HG03064 (cell line): ENCODE data around the gene CD109.
A peak's percentile ranks its signal among the peaks of the same experiment; 100 is the strongest.
"Not testable (repeated sequence)": the region's sequence is repeated elsewhere in the genome, so short reads cannot be mapped to it uniquely, and the experiment has no call there.

Experiments
- ATAC-seq: cut with Tn5 transposase; IDR thresholded peaks from one replicate; pipeline ENCODE4 v1.9.1; 2021; ENCODE audit warnings: low read depth; ENCODE audit not compliant: unreplicated experiment

CD109 gene

DNA sequence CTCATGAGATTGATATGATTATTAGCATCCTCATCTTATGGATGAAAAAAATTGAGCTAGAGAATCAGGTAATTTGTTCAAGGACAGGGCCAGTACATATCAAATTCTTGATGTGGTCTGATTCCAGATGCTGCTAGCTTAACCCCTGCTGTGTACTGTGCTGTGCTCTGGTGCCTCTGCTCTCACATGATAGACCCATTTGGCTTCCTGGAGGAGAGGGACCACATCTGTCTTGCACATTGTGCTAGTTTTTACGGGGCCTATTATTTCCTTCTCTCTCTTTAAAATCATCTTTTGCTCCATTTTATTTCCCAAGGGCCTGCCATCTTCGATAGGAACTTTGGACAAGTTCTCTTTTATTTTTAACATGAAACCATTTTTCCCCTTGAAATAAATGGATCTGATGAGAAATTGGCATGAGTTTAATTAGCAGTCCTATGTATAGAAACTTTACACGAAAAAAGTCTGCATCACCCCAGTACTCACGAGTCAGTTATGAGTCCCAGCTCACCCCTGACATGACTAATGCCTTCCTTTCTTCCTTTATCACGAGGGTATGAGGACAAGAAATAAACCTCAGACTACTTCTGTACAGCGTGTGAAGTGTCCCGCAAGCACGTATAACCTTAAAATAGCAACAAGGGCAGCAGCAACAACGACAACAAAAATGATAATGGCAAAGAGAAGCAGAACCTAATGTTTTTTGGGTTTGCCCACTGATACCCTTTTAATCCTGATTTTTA, 26.5 kb downstream of the CD109 start:
- peak; percentile 83 for ATAC-seq

DNA sequence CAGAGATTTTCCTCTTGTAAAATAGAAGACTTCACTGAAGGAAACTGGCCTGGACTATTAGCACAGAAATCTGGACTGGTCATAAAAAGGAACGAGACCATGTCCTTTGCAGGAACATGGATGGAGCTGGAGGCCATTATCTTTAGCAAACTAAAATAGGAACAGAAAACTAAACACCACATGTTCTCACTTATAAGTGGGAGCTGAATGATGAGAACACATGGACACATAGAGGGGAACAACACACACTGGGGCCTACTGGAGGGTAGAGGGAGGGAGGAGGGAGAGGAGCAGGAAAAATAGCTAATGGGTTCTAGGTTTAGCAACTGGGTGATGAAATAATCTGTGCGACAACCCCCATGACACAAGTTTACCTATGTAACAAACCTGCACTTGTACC, 27.5 kb downstream of the CD109 start:
- ATAC-seq = not testable (repeated sequence)

DNA sequence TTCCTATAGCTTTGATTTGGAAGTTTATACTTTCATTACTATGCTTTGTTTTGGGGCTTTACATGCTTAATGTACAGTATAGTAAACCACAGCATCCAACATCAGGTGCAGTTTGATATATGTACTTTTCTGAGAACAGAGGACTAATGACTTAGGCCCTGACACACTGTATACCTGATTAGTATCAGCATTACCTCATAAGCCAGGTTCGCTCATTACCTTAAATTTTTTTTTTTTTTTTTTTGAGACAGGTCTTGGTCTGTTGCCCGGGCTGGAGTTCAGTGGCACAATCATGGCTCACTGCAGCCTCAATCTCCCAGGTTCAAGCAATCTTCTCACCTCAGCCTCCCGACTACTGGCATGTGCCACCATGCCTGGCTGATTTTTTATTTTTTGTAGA, 28.4 kb downstream of the CD109 start:
- ATAC-seq = no peak

DNA sequence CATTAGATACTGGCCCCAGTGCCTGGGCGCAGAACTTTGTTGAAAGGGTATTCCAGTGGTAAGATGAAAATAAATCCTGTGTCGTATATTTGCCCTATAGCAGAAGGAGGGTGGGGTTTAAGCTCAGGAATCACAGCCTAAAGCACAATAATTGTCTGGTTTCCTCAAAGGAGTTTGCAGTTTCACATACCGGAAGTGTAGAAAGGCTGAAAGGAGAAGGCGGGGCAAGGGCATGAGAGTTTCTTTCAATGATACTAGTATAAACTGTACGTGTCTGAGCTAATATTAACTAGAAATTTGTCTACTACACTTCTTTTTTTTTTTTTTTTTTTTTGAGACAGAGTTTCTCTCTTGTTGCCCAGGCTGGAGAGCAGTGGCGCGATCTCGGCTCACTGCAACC, 29.2 kb downstream of the CD109 start:
- not testable (repeated sequence) for ATAC-seq

DNA sequence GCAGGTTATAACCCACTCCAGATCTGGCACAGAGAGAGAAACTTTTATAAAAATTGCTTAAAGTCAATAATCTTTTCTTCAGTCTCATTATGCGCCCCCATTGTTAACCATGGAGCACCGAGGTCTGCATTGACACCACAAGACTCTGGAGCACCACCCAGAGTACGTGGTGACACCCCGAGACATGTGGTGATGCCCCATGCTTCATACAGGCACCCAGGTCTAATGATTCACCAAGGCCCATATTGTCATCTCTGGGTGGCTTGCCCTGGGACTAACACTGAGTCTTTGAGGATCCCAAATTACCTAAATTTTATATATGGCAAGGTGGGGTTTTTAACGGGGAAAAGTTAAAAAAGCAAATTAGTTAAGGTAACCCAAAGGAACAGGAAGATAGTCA, 31.1 kb downstream of the CD109 start:
- ATAC-seq = no peak

- peak; percentile 48 for ATAC-seq
Observed at GRCh38 chr6:73728548-73729205, 32.7 kb downstream of the CD109 start.

DNA sequence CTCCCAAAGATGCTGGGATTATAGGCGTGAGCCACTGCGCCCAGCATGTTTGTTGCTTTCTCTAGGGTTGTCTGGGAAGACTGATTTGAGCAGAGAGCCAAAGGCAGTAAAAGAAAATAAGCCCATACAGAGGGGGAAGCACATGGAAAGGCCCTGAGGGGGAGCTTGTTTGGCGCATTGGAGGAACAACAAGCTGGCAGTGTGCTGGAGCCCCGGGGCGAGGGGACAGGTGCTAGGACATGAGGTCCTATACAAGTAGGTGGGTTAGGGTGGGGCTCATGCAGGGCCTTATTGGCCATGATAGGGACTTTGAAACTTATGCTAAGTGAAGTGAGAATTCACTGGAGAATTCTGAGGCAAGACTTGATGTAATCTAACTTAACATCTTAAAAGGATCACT, 35.3 kb downstream of the CD109 start:
- no peak for ATAC-seq

GRCh38 chr6:73732845-73733675, 37.1 kb downstream of the CD109 start:
- peak; percentile 80 for ATAC-seq

DNA sequence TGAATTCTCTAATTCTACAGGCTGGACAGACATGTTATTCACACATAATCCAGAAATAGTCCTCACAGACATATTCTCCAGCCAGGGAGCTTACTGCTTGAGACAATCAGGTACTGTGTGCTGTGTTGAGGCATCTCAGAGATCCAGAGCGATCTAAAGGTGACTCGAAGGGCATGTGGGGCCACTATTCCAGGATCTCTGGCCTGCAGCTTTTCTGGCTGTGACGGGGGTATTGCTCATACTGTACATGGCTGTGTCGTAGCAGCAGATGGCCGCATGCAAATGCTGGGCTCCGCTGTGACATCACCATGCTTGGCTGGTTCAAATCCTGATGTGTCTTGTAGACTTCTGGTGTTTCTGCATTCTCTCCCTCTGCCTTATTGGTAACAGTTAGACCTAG, 37.8 kb downstream of the CD109 start:
- no peak for ATAC-seq

- ATAC-seq = no peak
Observed at GRCh38 chr6:73734832-73735453, 38.9 kb downstream of the CD109 start.

- ATAC-seq = no peak
Observed at GRCh38 chr6:73738367-73739028, 42.5 kb downstream of the CD109 start.

GRCh38 chr6:73739096-73739495, 43.1 kb downstream of the CD109 start:
- peak; percentile 57 for ATAC-seq

- no peak for ATAC-seq
Observed at GRCh38 chr6:73742433-73742832, 46.4 kb downstream of the CD109 start.

DNA sequence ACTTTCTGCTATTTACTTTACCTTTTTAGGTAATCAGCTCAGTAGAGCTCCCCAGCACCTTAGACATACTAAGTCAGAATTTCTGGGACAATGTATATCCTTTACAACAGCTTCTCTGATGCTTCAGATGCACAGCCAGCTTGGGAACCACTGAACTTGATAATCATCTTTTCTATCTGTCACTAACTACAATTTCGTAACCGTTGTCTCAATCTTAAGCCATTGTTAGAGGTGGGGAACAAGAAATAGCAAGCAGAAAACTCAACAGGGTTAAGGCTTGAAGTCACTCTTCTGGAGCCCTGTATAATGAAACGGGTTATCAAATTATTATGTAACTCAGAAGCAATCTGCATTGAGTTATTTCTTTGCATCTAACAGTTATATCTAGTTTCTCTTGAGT, 47.1 kb downstream of the CD109 start:
- no peak for ATAC-seq

- ATAC-seq = no peak
Observed at GRCh38 chr6:73743556-73743955, 47.6 kb downstream of the CD109 start.

GRCh38 chr6:73746787-73747186, 50.8 kb downstream of the CD109 start:
- ATAC-seq = no peak

- peak; percentile 99 for ATAC-seq
Observed at GRCh38 chr6:73747289-73747688, 51.3 kb downstream of the CD109 start.

DNA sequence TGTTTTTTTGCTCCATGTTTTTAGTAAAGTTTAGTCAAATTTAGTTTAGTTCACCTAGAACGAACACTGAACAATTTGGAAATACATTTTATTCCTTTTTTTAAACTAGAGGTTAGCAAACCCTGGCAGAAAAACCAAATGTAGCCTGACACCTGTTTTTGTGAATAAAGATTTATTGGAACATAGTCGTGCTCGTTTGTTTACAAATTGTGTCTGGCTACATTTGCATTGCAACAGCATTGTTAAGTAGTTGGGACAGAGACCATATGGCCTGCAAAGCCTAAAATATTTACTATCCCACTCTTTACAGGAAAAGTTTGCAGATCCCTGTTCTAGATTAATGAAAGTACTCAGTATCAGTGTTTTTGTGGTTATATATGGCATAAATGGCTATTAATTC, 56.9 kb downstream of the CD109 start:
- no peak for ATAC-seq

GRCh38 chr6:73766040-73766439, 70.0 kb downstream of the CD109 start:
- no peak for ATAC-seq

- no peak for ATAC-seq
Observed at GRCh38 chr6:73768558-73768957, 72.6 kb downstream of the CD109 start.
